ENCODE results near the gene CCL17.

CCL17 gene

DNA sequence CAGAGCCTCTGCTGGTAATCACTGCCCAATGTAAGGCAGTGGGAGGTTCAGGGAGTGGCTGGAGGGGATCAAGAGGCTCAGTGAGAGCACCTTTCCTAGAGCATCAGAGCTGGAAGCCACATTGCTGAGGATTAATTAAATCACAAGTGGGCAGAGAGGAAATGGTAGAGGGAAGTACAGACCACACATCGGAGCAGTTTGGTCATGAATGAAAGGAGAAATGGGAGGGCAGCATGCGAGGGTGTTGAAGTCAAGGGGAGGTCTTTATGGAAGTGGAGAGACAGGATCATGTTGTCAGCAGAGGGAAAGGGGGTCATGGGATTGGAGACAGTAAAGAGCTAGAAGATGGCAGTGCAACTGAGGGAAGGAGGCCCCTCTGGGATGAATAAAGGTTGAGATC, 2.3 kb downstream of the CCL17 start:
- DNase-seq (ENCODE audit: insufficient read length): no peak
- TF ChIP-seq POLR2A (IDR thresholded peaks at IDR 0.05; ENCODE audit: low read depth, low read length) (no peak), POLR2AphosphoS5 (IDR thresholded peaks at IDR 0.05; ENCODE audit: low read depth, low read length) (no peak), TAF1 (IDR thresholded peaks at IDR 0.05; ENCODE audit: borderline replicate concordance, low read depth, low read length) (no peak)
- peak; percentile 75 for FAIRE-seq

DNA sequence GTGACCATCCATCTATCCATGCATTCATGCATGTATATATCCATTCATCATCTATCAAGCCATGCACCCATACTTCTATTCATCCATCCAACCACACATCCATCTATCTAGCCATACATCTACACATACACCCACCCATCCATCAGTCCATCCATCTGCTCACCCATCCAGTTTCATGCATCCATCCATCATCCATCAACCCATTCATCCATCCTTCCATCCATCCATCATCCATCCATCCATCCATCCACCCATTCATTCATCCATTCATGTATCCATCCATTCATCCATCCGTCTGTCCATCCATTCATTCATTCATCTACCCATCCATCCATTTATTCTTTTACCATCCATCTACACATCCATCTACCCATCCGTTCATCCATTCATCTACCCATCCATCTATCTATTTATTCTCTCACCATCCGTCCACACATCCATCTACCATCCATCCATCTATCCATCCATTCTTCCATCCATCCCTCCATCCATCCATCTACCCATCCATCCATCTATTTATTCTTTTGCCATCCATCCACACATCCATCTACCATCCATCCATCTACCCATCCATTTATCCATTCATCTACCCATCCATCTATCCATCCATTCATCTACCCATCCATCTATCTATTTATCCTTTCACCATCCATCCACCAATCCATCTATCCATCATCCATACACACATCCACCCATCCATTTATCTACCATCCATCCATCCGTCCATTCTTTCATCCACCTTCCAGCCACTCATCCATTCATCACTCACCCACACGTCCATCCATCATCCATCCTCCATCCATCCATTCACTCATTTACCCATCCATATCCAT, 3.2 kb downstream of the CCL17 start:
- no peak for TF ChIP-seq TAF1 (IDR thresholded peaks at IDR 0.05; ENCODE audit: borderline replicate concordance, low read depth, low read length)
- DNase-seq (ENCODE audit: insufficient read length) (no peak), FAIRE-seq (no peak)

DNA sequence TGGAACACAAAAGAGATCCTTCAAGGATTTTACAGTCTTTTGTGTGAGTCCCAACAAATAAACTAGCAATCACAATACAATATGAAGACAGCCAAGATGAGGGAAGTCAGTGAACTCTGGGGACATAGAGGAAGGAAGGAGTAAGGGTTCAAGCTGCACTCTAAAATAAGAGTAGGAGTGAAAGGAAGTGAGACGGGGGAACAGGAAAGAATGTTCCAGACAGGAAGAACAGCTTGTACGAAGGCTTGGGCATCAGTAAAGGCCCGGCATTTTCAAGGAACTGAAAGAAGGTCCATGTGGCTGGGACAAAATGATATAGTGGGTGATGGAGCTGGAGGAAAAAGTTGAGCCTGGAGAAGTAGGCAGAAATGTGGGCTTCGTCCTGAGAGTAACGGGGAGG, 4.5 kb downstream of the CCL17 start:
- TF ChIP-seq TAF1 (IDR thresholded peaks at IDR 0.05; ENCODE audit: borderline replicate concordance, low read depth, low read length) (no peak), POLR2AphosphoS5 (IDR thresholded peaks at IDR 0.05; ENCODE audit: low read depth, low read length) (no peak), POLR2A (IDR thresholded peaks at IDR 0.05; ENCODE audit: low read depth, low read length) (no peak)
- FAIRE-seq (peak; percentile 57), DNase-seq (ENCODE audit: insufficient read length) (no peak)

DNA sequence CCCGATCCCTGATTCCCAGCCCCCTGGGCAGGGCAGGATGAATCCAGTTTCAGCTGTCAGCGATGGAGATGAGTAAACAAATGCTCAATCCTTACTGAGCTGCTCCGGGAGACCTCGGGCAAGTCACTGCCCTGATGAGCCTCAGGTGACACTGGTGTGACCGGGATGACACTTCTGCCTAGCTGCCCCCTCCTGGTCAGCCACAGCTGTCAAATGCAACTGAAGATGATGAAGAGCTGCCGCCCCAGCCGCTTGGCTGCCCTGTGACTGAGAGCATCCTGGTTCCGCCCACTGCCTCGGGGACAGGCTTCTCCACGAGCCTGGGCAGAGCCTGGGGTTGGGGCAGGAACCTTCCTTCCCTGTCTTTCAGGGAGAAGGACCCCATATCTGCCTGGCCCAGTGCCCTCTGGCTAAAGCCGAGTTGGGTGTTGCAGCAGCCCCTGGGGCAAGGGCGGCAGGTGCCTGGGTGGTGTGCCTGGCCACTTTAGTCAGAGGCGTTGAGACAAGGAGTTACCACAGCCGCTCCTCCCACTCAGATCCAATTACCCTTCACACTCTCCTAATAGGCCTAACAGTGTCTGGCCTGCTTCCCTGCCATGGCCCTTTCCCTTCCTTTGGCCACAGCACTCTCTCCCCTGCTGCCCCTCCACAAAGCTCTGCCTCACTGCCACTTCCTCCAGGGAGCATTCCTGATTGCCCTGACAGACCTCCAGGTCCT, 5.5 kb downstream of the CCL17 start:
- FAIRE-seq (no peak), DNase-seq (ENCODE audit: insufficient read length) (no peak)
- no peak for TF ChIP-seq TAF1 (IDR thresholded peaks at IDR 0.05; ENCODE audit: borderline replicate concordance, low read depth, low read length)
- no peak for TF ChIP-seq POLR2AphosphoS5 (IDR thresholded peaks at IDR 0.05; ENCODE audit: low read depth, low read length)
- TF ChIP-seq POLR2A (IDR thresholded peaks at IDR 0.05; ENCODE audit: low read depth, low read length): no peak

DNA sequence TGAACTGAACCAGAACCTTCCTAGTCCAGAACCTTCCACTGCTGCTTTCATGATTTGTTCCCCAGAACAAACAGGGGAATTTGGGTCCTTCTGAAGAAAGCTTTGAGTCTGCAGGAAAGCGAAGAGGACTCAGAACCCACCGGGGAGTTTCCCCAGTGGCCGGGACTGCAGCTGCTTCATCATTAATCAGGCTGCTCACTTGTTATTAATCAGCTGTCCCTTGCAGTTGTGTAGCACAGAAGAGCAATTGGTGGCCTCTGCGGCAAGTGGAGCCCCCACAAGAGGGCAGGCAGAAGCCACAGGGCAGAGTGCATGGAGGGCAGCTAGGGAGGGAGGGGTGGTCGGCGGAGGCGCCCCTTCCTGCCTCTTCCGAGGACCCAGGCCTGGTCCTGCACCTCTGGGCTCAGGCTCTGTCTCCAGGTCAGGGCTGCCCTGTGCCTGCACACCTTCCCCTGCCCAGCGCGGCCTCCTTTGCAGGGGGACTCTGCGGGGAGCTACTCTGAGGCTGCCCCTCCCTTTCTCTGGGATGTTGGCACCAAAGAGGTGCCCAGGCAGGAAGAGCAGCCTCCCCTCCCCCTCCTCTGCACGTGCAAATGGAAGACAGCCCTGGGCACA, 6.9 kb downstream of the CCL17 start:
- DNase-seq (ENCODE audit: insufficient read length) (no peak), FAIRE-seq (peak; percentile 67)

DNA sequence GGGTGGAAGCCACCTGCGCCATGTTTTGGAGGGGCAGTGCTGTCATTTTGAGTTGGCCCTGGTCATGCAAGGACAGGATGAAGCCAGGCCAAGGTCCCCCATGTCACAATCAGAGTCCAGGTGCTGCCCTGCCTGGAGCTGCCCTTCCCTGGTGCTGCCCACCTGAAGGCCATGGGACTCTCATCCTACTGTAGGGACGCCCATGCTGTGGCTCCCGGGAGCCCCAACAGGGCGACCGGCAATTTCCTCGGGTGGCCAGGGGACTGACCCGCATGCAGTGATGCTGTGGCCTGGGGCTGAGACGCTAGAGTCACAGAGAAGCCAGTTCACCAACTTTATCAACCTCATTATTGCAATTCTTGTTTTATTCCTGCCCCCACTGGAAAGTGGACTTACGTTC, 8.0 kb downstream of the CCL17 start:
- no peak for DNase-seq (ENCODE audit: insufficient read length)
- TF ChIP-seq POLR2A (IDR thresholded peaks at IDR 0.05; ENCODE audit: low read depth, low read length) (no peak), POLR2AphosphoS5 (IDR thresholded peaks at IDR 0.05; ENCODE audit: low read depth, low read length) (no peak), TAF1 (IDR thresholded peaks at IDR 0.05; ENCODE audit: borderline replicate concordance, low read depth, low read length) (no peak)
- no peak for FAIRE-seq

More for the DNA sequence above, 6.9 kb downstream of the CCL17 start:
- no peak for TF ChIP-seq POLR2AphosphoS5 (IDR thresholded peaks at IDR 0.05; ENCODE audit: low read depth, low read length)
- TF ChIP-seq TAF1 (IDR thresholded peaks at IDR 0.05; ENCODE audit: borderline replicate concordance, low read depth, low read length): no peak
- 0 out of 2 replicates have a peak, but pooled peaks have one; percentile 21 for TF ChIP-seq POLR2A (IDR thresholded peaks at IDR 0.05; ENCODE audit: low read depth, low read length)

DNA sequence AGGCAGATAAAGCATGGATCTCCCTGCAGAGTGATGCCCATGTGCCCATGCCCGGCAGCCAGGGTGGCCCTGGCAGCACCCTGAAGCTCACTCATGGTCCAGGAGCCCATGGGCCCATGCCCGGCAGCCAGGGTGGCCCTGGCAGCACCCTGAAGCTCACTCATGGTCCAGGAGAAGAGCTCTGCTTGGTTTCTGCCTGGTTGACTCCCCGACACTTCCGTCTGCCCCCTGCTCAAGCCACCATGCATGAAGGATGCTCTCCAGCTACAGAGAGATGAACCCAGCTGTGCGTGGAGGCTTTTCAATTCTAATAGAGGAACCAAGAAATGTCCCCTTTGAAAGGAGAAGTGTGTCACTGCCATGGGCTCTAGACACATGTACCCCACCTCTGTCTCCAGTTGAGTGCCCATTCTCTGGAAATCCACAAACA, 8.7 kb downstream of the CCL17 start:
- DNase-seq (ENCODE audit: insufficient read length) (peak; percentile 60), FAIRE-seq (peak; percentile 97)
- peak; percentile 28; the same call in 1 of the 2 replicates for TF ChIP-seq POLR2A (IDR thresholded peaks at IDR 0.05; ENCODE audit: low read depth, low read length)
- TF ChIP-seq TAF1 (IDR thresholded peaks at IDR 0.05; ENCODE audit: borderline replicate concordance, low read depth, low read length): no peak

DNA sequence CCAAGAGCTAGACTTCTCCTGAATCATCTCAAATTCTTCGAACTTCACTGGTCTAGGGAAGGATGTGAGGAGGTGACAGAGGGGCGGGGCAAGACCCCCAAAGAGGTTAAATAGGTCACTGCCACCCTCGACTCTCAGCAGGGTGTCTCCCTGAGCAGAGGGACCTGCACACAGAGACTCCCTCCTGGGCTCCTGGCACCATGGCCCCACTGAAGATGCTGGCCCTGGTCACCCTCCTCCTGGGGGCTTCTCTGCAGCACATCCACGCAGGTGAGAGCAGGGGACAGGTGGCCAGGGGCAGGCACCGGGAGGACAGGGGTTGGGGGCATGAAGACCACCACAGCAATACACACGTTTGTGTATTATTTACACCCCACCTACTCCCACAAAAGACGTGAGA, 9.2 kb downstream of the CCL17 start:
- FAIRE-seq (no peak), DNase-seq (ENCODE audit: insufficient read length) (no peak)
- TF ChIP-seq TAF1 (IDR thresholded peaks at IDR 0.05; ENCODE audit: borderline replicate concordance, low read depth, low read length): no peak
- no peak for TF ChIP-seq POLR2AphosphoS5 (IDR thresholded peaks at IDR 0.05; ENCODE audit: low read depth, low read length)
- TF ChIP-seq POLR2A (IDR thresholded peaks at IDR 0.05; ENCODE audit: low read depth, low read length): no peak

DNA sequence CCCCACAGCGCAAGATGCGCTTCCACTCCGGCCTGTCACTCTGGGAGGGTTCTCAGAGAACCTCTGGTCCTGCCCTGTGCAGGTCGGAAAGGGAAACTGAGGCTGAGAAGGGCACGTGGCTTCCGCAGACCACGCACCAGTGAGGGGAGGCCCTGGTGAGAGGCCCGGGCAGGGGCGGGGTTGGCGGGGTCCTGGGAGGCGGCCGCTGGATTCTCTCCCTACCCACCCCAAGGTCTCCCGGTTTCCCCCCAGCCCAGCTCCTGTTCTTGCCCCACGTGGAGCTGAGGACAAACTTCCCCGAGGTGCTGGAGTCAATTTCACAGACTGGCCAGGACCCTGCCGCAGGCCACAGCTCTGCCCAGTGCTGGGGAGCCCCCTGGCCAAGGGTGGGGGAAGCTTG, 11.5 kb downstream of the CCL17 start:
- TF ChIP-seq TAF1 (IDR thresholded peaks at IDR 0.05; ENCODE audit: borderline replicate concordance, low read depth, low read length): no peak
- TF ChIP-seq POLR2AphosphoS5 (IDR thresholded peaks at IDR 0.05; ENCODE audit: low read depth, low read length): no peak
- no peak for TF ChIP-seq POLR2A (IDR thresholded peaks at IDR 0.05; ENCODE audit: low read depth, low read length)
- DNase-seq (ENCODE audit: insufficient read length) (no peak), FAIRE-seq (peak; percentile 5)

DNA sequence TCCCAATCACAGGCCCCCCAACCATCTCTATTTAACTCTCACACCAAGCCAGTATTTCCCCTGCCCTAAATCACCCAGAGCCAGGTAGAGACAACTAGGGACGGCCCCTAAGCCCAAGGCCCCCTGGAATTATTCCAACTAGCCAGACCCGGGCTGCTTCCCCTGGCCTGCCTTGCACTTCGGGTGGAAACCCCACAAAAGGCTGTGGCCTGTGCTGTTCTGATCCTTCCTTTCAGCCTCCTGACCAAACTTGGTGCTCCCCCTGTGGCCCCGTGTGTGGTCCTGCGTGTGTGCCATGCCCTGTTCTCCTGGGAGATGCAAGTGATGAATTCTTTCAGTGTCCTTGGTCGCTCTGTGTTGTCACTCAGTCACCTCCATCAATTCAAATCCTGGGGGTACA, 14.9 kb downstream of the CCL17 start:
- FAIRE-seq: no peak
- TF ChIP-seq POLR2A (IDR thresholded peaks at IDR 0.05; ENCODE audit: low read depth, low read length) (no peak), TAF1 (IDR thresholded peaks at IDR 0.05; ENCODE audit: borderline replicate concordance, low read depth, low read length) (no peak), POLR2AphosphoS5 (IDR thresholded peaks at IDR 0.05; ENCODE audit: low read depth, low read length) (no peak)
- DNase-seq (ENCODE audit: insufficient read length): no peak

DNA sequence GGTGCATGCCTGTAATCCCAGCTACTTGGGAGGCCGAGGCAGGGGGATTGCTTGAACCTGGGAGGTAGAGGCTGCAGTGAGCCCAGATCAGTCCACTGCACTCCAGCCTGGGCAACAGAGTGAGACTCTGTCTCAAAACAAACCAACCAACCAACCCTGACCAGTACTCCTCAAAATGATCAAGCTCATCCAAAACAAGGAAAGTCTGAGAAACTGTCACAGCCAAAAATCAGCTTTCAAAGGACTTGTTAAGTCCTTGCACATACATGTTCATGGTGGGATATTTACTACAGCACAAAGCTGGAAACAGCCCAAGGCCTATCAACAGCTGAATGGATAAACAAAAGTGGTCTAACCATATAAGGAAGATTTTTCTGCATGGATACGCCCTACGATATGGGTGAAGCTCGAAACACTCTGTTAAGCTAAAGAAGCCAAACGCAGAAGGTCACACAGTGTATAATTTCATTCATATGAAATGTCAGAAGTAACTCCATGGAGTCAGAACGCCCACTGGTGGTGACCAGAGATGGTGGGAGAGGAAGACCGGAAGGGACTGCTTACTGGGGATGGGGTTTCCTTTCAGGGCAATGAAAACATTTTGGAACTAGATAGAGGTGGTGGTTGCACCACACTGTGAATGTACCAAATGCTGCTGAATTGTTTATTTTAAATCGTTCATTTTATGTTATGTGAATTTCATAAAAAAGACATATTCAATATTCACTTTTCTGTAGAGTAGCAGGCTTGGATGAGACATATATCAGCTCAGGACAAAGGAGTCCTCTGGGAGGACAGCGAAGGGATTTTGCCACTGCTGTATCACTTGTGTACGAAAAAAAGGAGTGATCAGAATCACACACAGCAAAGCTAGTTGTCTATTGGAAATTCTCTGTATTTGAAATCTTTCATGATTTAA, 17.7 kb downstream of the CCL17 start:
- DNase-seq (ENCODE audit: insufficient read length) (no peak), FAIRE-seq (peak; percentile 75)

More for the DNA sequence above, 17.7 kb downstream of the CCL17 start:
- no peak for TF ChIP-seq TAF1 (IDR thresholded peaks at IDR 0.05; ENCODE audit: borderline replicate concordance, low read depth, low read length)
- no peak for TF ChIP-seq POLR2A (IDR thresholded peaks at IDR 0.05; ENCODE audit: low read depth, low read length)
- TF ChIP-seq POLR2AphosphoS5 (IDR thresholded peaks at IDR 0.05; ENCODE audit: low read depth, low read length): no peak

Data from GM12892 (cell line).